HepG2 (cell line): ENCODE measurements around the gene ADAMTS17. TPM values are rescaled to one million over a fixed set of nuclear protein-coding genes. Genes with fewer than 3 reads are reported as not detected.

ENCODE experiments used
- ATAC-seq: fragments of 200-7000 bp; cut with Tn5 transposase; 3 replicates; pipeline ENCODE4 v1.9.1; 2020; ENCODE audit warnings: mild to moderate bottlenecking, moderate library complexity
- BruUV-seq: library from RNA; stranded (reverse); fragments of 400-500 nt; replicated peaks from 2 replicates; lab custom pipeline; 2021; lab: Mats Ljungman, UMichigan
- CTCF ChIA-PET: fragments of 300-600 bp; formaldehyde crosslinking; extraction: SDS; loops from one replicate; lab custom pipeline; 2021; ENCODE audit warnings: low total read pairs, inconsistent platforms, low intra/inter-chr PET ratio; lab: Yijun Ruan, JAX
- POLR2A ChIA-PET: fragments of 350-600 bp; sonication (Branson Sonifier 250); formaldehyde crosslinking; loops from one replicate; lab custom pipeline; 2020; ENCODE audit warnings: antibody characterized with exemption, inconsistent platforms; lab: Yijun Ruan, JAX
- DNase-seq: peaks from one replicate; pipeline ENCODE4 v3.0.0-alpha.2; 2015; ENCODE audit warnings: low spot score
- FAIRE-seq: peaks from 3 replicates; lab custom pipeline; 2011; peaks lifted over from hg19 to GRCh38; lab: Jason Lieb, UNC
- H2AFZ ChIP-seq: one replicate; pipeline ENCODE4 v1.6.1; 2011; ENCODE audit warnings: low read length, inconsistent platforms
- H3K27ac ChIP-seq: fragments of 300-600 bp; 3 replicates; pipeline ENCODE4 v1.8.0; 2011; ENCODE audit warnings: mixed run types, mild to moderate bottlenecking, mixed read lengths, low read length, inconsistent platforms; ENCODE audit not compliant: insufficient read depth; ENCODE audit errors: extremely low read length
- H3K27me3 ChIP-seq, 2 experiments: fragments of 200-600 bp in 1 of 2; 2 replicates in 1 of 2; 3 replicates in 1 of 2; pipeline versions ENCODE4 v1.6.0 to v1.8.0; 2011; ENCODE audit warnings: low read length in 2 of 2, mild to moderate bottlenecking in 2 of 2, moderate library complexity in 2 of 2, inconsistent platforms in 1 of 2; ENCODE audit not compliant: insufficient read depth in 2 of 2, control insufficient read depth in 1 of 2
- H3K36me3 ChIP-seq, 2 experiments: fragments of 200-600 bp in 1 of 2; replicated peaks in 1 of 2; 2 replicates in 1 of 2; 3 replicates in 1 of 2; pipeline versions ENCODE4 v1.5.1 to v1.8.0; 2011; ENCODE audit warnings: low read length in 2 of 2, inconsistent platforms in 1 of 2; ENCODE audit not compliant: insufficient read depth in 2 of 2, control insufficient read depth in 1 of 2
- H3K4me1 ChIP-seq: 2 replicates; pipeline ENCODE4 v1.5.1; 2012; ENCODE audit warnings: low read length, inconsistent platforms; ENCODE audit not compliant: insufficient read depth
- H3K4me2 ChIP-seq: 2 replicates; pipeline ENCODE4 v1.6.0; 2011; ENCODE audit warnings: low read depth, low read length, inconsistent platforms
- H3K4me3 ChIP-seq, 3 experiments: fragments of 200-600 bp in 1 of 3; sonication (generic), shearing (Covaris generic) in 1 of 3; replicated peaks in 1 of 3; 2 replicates each; pipeline ENCODE4 v1.5.1; 2011 to 2016; ENCODE audit warnings: low read length in 3 of 3, inconsistent platforms in 2 of 3, low read depth in 2 of 3, mild to moderate bottlenecking in 2 of 3, control low read depth in 1 of 3, mixed read lengths in 1 of 3; ENCODE audit not compliant: insufficient read depth in 1 of 3
- H3K79me2 ChIP-seq: one replicate; pipeline ENCODE4 v1.6.1; 2011; ENCODE audit warnings: low read length, inconsistent platforms; ENCODE audit not compliant: insufficient read depth
- H3K9ac ChIP-seq: 2 replicates; pipeline ENCODE4 v1.6.0; 2011; ENCODE audit warnings: mild to moderate bottlenecking, low read depth, low read length, inconsistent platforms; ENCODE audit not compliant: insufficient read depth
- H3K9me3 ChIP-seq: 2 replicates; pipeline ENCODE4 v1.5.1; 2012; ENCODE audit warnings: mild to moderate bottlenecking, low read length
- H4K20me1 ChIP-seq: 2 replicates; pipeline ENCODE4 v1.6.0; 2011; ENCODE audit warnings: inconsistent platforms, mild to moderate bottlenecking, low read length, moderate library complexity; ENCODE audit not compliant: insufficient read depth
- MBD4 ChIP-seq: IDR thresholded peaks from 2 replicates; pipeline ENCODE4 v1.6.1; 2012; ENCODE audit warnings: low read length, inconsistent platforms, borderline replicate concordance
- ONECUT2 ChIP-seq: sonication (generic); formaldehyde crosslinking; IDR thresholded peaks from 2 replicates; pipeline ENCODE4 v1.4.0; 2020; ENCODE audit warnings: missing genetic modification reagents
- PHF8 ChIP-seq: sonication (generic); formaldehyde crosslinking; IDR thresholded peaks from 2 replicates; pipeline ENCODE4 v1.5.0; 2020; ENCODE audit warnings: missing genetic modification reagents
- U2AF1 ChIP-seq: fragments of 200-400 bp; formaldehyde crosslinking; optimal IDR thresholded peaks from 2 replicates; pipeline ENCODE3; 2017; ENCODE audit warnings: mild to moderate bottlenecking, low read depth, low read length
- ZFP62 ChIP-seq: sonication (generic); formaldehyde crosslinking; IDR thresholded peaks from 2 replicates; pipeline ENCODE4 v1.4.0; 2020; ENCODE audit warnings: missing genetic modification reagents
- ZNF530 ChIP-seq: sonication (generic); formaldehyde crosslinking; IDR thresholded peaks from 2 replicates; pipeline ENCODE4 v1.5.0; 2020; ENCODE audit warnings: low read depth, mild to moderate bottlenecking, missing genetic modification reagents
- ZNF563 ChIP-seq: sonication (generic); formaldehyde crosslinking; IDR thresholded peaks from 2 replicates; pipeline ENCODE4 v1.8.0; 2022; ENCODE audit warnings: mild to moderate bottlenecking, moderate library complexity, missing genetic modification reagents
- WGBS: methylation state at CpG from one replicate; pipeline ENCODE4 v1.1.6; 2017; ENCODE audit warnings: low lambda C conversion rate; 5-methylcytosine and 5-hydroxymethylcytosine counted together
- in situ Hi-C: cut with HindIII; loops from 2 replicates; pipeline ENCODE4 v1.10.0; 2017; ENCODE audit warnings: low pct_unique_long_range_greater_than_20kb; ENCODE audit not compliant: extremely low pct_ligation_motif_present
- intact Hi-C: fragments of 100-400 bp; cut with micrococcal nuclease; formaldehyde crosslinking; loops from one replicate; pipeline ENCODE4 v1.10.0; 2022; ENCODE audit not compliant: unreplicated experiment
- polyA plus RNA-seq, 8 experiments: library from polyadenylated mRNA; depleted of rRNA in 3 of 8; stranded (reverse) in 7 of 8; unstranded in 1 of 8; fragments of >200 nt; fragmentation: Illumina TruSeq in 4 of 8; extraction: Trizol in 4 of 8; gene quantifications; 2 replicates each; pipeline versions ENCODE4 v1.2.1 to v1.2.3, GENCODE V29; 2011 to 2016; ENCODE audit warnings: low read depth in 4 of 8, missing spikeins in 1 of 8, mixed read lengths in 1 of 8; ENCODE audit not compliant: insufficient read depth in 1 of 8
- total RNA-seq, 5 experiments: library from RNA; depleted of rRNA; stranded (reverse); fragments of >200 nt; fragmentation: Illumina TruSeq; extraction: Trizol; gene quantifications; 2 replicates each; pipeline ENCODE4 v1.2.3, GENCODE V29; 2016; ENCODE audit warnings: low read depth in 1 of 5
- TF ChIP-seq, protein P1 (sequence below): sonication (generic); formaldehyde crosslinking; IDR thresholded peaks from 2 replicates; pipeline ENCODE4 v1.4.0; 2020; ENCODE audit warnings: mild to moderate bottlenecking, missing genetic modification reagents

The ADAMTS17 gene
- total and polyA plus RNA-seq, 2 of the 13 experiments (the other 11 are each of a cell fraction or from before 2014, with no cell fraction given) = 0.02 to 0.04 TPM

- TF ChIP-seq, protein P1, sequence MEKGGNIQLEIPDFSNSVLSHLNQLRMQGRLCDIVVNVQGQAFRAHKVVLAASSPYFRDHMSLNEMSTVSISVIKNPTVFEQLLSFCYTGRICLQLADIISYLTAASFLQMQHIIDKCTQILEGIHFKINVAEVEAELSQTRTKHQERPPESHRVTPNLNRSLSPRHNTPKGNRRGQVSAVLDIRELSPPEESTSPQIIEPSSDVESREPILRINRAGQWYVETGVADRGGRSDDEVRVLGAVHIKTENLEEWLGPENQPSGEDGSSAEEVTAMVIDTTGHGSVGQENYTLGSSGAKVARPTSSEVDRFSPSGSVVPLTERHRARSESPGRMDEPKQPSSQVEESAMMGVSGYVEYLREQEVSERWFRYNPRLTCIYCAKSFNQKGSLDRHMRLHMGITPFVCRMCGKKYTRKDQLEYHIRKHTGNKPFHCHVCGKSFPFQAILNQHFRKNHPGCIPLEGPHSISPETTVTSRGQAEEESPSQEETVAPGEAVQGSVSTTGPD = no peak
- no peak for TF ChIP-seq PHF8 (CRISPR knock-in tag)
- no peak for TF ChIP-seq ZNF530 (CRISPR knock-in tag)
- TF ChIP-seq ZFP62 (CRISPR knock-in tag) = no peak
Measured at GRCh38 chr15:100107606-100108225, 234.1 kb downstream of the ADAMTS17 start (continued).

DNA sequence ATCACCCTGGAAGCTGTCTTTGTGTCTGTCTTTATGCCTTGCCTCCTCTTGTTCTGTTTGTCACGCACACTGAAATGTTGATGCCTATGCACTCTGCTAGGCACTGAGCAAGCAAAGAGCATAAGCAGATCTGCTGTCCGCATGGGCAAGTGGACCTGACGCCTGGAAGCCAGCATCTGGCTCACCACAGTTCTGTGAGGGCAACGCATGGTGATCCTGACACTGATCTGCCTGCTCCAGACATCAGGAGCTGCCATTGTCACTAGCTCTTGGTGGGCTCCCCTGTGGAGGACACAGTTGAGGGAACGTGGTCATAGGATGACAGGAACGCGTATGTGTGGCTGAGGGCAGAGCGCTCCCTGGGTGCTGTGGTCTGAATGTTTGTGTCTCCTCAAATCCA, 234.6 kb downstream of the ADAMTS17 start:
- 76% methylated on average over 7 of the region's 8 CpGs for WGBS
- no peak for ATAC-seq
- Histone ChIP-seq H3K79me2 (no peaks in the 10 kb centered on the region), H4K20me1 (no peaks in the 10 kb centered on the region), H3K4me1 (peaks cover 16% of the 10 kb centered on the region; the same call in 1 of the 2 replicates), H3K9ac (no peak overlapping the region), H3K4me3 (no peak overlapping the region), H3K27ac (no peak overlapping the region), H2AFZ (no peak overlapping the region), H3K27me3 (no peaks in the 10 kb centered on the region; a peak in 2 of 5 replicates), H3K4me2 (no peak overlapping the region), H3K9me3 (no peaks in the 10 kb centered on the region), H3K36me3 (no peaks in the 10 kb centered on the region)
- in situ Hi-C loops (no loop called here), intact Hi-C loops (no loop called here)
- no peak for TF ChIP-seq ZNF563 (CRISPR knock-in tag)
- no peak for TF ChIP-seq U2AF1
- no peak for TF ChIP-seq ONECUT2 (CRISPR knock-in tag)
- TF ChIP-seq MBD4 = no peak
- no TSS peak for BruUV-seq
- no peak for DNase-seq
- CTCF ChIA-PET = no interaction called here
- POLR2A ChIA-PET = no interaction called here
- no peak for FAIRE-seq
